GM19438 (cell line): ENCODE measurements around the gene PPARGC1A.

Experiments used
- ATAC-seq: cut with Tn5 transposase; IDR thresholded peaks from one replicate; pipeline ENCODE4 v1.9.1; 2021; ENCODE audit warnings: low read depth; ENCODE audit not compliant: unreplicated experiment

Gene PPARGC1A

DNA sequence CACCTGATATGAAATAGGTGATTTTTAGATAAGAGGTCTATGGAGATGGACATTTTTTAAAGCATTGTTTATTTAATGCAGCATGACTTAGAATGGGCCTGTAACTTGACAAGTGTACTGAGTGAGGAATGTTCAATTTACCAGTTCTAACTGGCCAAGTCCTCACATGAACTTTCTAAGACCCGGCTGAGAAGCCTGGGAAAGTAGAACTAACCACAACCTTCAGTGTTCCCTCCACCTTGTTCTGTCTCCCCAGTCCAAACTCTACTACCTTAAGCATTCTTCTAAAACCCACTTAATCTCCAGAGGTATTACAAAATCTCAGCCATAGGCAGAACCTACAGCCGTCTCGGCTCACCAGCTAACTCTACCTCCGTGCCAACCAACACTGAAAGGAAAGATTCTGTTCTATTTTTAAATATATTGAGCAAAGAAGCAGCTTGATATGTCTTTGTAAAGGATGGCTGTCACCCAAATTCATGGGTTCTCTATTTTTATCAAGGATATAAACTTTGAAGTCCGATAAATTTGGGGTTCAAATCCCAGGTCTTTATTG lies 6.8 kb downstream of the PPARGC1A start:
- no peak for ATAC-seq

DNA sequence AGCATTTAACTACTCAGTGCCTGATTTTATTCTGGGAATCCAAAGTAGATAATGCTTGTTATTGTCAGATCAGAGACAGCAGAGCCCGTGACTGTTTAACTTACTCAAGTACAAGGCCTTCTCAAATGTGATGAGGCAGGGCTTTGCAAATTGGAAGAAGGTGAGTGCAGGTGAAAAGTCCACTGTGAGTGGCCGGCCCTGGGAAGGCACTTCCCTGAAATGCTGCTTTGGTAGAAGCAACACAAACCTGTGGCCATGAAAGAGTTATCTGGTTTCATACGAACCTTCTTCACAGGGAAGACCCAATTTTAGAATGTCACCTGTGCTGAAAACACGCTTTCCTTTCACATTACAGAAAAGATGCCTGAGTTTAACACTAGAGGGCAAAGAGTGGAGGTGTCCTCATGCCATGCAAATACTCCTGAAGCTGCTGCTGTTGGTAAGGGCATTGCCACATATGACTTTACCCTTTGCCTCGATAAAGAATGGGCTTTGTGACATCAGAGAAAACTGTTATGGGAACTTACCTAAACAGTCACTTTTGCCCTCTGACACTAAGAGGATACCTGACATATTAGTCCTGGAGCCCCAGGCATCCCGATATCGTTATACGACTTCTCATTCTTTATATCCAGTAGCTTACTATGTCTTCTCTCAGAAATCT lies 8.0 kb downstream of the PPARGC1A start:
- no peak for ATAC-seq

DNA sequence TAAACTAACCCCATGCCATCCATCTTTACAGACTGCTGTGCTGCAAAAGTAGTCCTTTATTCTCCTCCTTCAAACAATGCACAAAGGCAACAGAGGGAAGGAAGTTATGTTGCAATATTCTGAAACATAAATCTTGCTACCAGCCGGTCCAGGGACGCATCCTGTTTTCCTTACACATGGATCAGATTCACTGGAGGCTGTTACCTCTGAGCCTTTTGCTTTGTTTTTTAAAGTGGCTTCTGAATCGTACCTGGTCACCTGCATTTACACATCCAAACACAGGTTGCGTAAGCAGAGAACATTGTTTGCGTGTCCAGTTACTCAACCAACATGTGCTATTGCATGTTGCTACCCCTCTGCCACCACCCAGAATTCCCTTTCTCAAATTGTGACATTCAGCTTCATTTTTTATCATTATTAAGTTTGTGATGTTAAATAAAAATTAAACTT lies 8.8 kb downstream of the PPARGC1A start:
- no peak for ATAC-seq

DNA sequence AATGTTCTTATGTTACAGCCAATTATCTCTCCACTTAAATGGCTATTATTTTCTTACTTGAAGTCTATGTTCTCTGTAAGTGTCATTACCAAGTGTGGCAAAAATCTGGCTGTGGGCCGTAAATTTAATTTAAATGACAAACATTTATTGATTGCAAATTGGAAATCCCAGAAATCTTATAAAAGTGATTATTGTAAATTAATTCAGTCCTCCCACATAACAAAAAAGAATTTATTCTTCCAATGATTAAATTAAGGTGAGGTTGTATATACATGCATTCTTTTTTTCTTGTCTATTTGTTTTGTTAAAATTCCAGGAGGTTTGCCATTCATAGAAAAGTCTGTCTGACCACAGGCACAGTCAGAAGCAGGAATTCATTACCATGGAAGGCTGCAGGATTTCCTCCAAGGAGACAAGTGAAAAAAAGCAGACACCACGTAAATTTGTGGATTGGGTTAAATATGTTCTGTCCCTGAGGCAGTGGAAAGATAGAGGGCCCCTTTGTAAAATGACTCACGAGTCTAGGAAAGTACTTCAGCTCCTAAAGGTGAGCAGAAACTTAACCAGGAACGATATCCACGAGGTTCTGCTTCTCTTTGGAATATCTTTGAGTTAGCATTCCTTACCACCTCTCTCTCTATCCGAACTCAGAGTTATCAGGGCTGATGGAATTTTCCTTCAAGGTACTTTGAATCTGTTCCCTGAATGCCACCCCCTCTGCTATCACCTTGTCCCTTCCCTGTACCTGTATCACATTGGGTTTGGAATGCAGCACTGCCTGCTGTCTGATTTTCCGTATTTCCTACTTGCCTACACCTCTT lies 10.7 kb downstream of the PPARGC1A start:
- no peak for ATAC-seq

DNA sequence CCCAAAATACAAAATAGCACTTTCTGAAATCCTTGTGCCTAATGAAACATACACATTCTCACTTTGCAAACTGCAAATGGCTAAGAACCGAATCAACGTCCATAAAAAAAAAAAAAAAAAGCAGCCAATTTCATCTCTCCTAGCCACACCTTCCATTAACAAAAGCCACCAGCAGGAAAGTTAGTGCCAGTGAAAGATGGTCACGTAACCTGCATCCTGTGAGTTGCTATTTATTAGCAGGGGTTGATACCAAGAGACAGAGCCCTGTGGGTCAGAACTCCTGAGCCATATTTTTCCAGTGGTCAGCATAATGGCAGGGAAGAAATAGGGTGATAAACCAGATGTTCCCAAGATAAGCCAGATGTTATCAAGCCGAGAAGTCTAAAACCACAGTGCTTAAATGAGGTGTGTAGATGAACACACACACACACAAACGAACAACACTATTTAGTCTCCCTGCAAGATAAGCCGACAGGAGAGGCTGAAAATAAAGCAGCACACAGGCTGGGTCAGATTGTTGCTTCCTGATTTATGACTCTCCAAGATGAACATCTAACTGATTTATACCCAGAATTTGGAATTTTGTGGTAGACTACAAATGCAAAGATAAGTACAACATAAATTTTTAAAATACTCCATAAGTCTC lies 11.5 kb downstream of the PPARGC1A start:
- ATAC-seq, result no peak

DNA sequence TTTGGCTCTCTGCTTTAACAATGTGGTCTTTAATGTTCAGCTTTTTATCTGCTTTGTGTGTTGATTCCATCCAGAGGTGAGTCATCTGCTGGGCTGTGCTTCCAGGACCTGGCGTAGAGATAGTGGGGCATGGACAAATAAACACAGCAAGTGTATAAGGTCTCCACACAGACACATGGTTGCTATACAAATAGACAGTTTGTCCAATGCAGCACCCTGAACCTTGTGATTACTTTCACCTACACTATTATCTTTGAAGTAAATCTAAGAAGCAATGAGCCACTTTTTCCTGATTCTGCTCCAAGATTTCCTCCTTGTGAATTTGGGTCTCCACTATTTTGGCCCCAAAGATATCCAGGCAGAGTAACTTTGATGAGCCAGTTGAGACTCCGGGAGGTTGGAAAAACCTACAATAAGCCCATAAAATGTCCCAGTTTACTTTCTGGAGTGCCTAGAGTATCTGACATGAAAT lies 12.1 kb downstream of the PPARGC1A start:
- no peak for ATAC-seq

DNA sequence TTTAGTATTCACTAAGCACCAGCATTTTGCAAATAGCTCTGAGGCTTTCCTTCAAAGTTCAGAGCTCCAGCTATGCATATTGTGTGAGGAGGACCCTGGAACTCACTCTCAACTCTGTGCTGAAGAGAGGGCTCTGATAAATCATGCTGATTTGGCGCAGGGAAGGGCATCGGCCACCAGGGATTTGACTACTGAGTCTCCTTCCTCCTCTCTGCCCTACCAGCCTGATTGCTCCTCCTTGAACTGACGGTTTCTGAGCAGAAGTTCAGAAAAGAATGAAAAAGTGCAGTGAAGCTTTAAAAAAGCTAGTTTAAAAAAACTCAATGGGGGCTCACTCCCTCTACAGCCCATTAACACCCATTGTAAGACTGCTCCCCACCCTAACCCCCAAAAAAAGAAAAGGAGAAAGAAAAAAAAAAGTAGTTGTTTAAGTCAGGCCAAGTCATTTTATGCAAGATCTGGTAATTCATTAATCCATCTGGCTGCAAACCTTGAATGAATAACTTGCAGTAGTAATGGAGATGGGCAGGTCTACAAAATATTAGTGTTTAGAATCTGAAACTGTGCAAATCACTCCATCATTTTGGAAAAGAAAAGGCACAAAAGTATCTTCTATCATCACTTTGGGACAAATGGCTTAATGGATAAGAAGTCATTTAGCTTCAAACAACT lies 13.3 kb downstream of the PPARGC1A start:
- no peak for ATAC-seq

DNA sequence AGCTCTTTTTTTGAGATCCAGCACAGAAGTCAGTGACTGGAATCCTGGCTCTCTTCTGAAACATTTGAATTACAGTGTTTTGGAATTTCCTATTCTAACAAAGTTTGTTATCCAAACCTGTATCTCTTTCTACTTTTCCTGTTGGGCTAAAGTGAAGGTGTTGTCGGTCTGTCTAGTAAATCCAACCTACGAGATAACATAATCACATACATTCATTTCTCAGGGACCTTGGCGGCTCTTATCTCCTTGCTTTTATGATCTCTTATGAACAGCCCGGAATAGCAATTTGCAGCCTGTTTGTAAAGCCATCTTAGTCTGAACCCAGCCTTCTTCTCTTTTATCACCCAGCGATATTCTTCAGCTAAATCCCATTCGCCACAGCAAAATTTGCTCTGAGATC lies 14.5 kb downstream of the PPARGC1A start:
- ATAC-seq, result no peak

DNA sequence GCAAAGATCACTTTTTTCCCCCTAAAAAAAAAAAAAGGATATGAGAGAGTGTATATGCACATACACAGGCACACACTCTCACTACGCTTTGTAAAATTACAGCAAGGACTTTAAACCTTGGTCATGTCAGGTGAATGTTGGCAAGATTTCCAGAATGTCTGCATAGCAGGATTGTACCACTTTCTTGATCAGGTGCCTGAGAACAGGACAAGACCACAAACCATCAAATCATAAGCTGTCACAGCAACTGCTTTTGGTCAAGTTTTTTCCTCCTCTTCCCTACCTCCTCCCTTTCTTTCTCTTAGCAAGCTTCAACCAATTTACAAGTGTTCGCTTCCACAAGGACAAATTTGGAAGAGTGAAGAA lies 15.3 kb downstream of the PPARGC1A start:
- no peak for ATAC-seq

DNA sequence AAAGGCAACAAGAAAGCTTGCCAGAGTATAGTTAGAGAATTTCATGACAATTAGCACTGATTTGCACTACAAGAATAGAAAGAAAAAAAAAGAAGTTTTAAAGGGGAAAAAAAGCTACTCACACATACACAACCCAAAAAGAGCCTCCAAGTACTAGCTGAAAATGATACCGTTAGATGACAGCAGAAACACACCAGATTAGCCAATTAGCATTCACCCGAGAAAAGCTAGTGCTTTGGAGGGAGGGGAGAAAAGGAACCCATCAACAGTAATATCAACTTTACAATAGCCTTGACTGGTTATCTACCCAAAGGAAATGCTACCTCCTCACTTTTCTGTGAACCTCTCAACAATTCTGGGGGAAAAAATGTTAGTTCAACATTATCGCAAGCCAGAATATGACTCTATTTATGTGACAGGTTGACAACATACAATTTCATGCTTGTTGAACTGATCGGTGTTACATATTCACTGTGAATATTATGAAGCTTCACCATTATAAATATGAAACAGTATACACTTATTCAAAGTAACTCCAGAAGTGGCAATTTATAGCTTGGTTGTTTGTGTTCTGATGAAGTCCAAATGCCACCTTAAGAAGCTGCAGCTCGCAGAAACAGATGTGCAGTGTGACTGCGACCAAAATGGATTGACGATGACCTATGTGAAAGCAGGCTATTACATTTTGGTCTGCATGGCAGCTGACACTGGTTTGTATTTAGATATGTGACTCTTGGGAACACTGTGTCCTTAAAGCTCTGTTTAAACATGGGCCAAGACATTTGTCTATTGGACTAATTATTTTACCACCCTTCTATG lies 15.9 kb downstream of the PPARGC1A start:
- no peak for ATAC-seq

DNA sequence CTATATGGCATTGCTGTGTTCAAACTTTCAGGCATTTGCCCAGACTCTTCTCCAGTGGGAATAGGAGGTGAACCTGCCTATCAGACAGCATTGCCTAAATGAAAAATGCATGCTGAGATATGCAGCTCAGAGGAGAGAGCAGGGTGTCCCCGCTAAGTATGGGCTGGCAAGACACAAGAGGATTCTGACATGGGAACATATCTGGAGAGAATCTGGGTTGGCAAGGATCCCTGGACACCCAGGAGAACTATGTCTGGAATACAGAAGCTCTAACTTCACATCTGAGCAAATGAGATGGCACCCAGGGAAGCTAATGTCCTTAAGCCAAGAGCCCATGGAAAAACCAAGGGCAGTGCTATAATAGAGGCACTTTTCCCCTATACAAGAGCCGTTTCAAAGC lies 18.4 kb downstream of the PPARGC1A start:
- no peak for ATAC-seq

DNA sequence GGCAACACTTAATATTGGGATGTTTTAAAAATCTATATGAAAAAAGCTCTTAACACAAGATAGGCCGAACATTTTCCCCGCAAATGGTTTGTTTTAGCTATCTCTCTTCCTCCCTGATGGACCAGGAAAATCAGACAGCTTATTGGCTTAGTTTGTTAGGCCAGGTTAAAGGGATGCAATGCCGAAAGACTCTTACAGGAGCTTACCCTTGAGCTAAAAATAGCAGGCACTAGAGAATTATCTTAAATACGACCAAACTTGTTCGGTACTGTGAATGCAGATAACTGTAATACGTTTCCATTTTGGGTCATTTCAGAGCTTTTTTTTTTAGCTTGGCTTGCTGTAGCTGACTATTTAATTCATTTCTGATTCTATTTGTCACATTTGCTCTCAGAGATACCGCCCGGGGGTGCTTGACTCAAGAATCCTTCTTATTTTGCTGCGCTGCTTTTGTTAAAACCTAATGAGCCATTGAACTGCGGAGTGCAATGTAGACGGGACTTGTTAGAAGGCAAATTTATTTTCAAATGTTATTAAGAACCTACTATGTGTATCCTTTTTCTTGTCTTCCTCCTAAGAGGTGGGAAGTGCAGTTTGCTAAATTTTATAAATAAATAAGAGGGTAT lies 23.3 kb downstream of the PPARGC1A start:
- no peak for ATAC-seq

DNA sequence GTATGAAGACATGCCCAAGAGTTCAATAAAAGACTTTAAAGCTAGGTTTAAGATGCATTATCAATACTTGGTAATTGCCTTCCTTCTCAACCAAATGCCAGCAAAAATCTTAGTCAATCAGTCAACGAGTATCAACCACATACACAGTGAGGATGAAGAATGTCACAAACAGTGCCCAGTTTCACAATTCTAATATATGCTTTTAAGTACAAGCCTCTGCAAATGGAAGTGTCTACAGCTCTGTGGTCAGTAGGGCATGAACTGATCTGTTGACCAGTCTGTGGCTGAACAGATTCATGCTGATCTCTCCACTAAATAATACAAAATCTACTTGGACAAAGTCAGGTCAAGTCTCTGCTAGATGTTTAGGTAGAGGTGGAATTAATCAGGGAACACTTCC lies 27.9 kb downstream of the PPARGC1A start:
- ATAC-seq, result no peak

DNA sequence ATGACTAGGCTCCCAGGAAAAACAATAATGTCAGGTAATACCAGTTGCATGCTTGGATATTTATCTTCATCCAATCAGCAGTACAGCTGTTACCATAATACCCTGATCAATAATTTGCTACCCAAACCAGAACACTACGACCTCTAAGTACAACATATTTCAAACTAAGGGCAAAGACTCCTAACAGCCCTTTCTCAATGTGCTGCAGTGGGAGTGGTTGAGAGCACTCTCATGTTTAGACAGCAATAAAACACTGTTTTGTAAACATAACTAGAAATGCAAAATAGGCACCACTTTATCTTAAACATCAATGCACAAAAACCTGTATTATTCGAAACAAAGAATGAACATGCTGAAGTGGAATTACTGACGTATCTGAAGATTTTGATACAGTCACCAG lies 28.9 kb downstream of the PPARGC1A start:
- ATAC-seq, result no peak

DNA sequence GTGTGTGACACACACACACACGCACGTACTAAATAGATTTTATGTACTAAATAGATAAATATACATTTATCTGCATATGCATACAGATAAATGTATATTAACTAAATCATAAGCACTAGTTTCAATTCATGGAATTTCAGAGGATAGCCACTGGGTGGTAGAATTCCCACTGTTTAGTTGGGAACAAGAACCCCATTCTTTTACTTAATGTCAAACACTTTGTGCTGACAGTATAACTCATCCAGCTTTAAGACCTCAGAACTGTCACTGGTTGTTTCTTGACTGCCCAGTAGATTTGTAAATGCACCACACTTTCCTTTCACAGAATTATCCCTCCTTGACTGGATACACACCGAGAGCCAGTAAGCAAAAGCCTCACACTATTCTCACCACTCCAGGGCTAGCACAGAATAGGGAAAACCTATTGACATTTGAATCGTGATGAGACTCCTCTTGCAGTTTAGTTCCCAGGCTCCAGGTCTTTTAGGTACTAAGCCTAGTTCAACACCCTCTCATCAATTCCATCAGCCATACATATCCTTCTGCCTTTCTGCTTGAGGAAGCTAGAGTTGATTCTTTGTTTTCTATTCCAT lies 32.4 kb downstream of the PPARGC1A start:
- ATAC-seq, result no peak

DNA sequence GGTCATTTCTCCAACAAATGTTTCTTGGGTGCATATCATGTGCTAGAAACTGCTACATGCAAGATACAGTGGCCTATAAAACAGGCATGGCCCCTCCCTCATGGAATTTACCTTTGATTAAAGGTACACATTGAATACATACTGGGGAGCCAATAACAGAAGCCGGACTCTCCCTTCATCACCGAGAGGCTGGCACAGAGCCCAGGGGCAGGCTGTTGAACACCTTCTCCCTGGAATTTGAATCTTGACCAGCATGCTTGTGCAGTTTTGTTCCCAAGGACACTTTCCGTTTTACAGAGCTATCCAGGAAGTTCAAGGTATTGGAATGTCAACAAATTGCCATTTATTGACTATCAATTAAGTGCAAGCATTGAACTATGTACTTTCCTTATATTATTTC lies 33.2 kb downstream of the PPARGC1A start:
- ATAC-seq, result no peak

DNA sequence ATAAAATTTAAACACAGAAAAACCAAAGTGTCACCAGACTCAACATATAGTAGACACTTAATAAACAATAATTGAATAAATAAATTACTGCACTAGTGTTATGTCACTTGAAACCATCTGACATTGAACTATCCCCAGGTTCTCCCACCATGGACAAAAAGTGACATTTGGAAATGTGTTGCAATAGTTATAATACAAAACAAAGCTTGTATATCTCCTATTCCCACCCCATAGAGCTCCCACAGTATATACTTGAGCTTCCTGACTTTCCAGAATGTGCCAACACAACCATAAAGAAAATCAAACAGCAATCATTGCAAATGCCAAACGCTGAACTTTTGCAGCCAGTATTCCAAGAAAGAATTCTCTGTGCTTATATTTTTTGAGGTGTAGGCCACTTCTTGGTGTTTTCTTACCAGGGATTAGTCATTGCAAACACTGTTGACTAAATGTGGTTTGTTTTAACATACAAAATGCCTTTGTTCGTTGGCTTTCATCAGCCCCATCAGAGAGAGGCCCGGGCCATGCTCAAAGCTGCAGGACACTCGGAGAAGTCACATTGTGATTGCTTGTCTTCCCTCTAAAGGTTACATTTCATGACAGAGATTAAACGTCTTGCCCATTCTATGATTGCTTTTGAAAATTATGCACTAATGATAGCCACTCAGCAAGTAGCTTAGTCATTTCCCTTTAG lies 33.8 kb downstream of the PPARGC1A start:
- no peak for ATAC-seq

DNA sequence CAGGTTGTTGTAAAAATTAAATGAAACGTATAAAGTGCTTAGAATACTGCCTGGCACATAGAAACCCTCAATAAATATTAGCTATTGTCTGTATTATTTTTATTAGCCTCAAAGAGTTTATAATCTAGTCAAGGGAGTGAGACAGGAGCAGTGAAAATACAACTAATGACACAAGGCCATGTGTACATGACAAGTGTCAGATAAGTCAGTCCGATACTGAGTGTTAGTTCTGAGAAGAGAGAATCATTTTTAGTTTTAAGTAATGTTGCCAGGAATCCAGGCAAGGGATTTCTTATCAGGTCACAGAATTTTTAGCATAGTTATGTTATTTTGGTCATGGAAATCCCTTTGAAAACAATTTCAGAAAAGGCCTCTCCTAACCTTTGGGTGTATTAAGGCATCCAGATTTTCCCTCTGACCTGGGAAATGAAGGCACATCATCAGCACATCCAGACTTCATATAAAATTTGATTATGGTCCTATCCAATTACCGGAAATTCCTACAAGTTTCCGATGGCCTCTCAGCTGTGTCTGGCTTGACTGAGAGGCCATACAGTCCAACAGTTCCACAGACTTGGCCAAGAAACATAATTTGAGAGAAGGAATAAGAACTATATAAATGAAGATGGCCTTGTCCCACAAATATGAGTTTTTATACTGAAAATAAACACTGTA lies 35.7 kb downstream of the PPARGC1A start:
- ATAC-seq, result no peak
